AG04450 (cell line): ENCODE measurements around the gene EXOC6. TPM values are rescaled to one million over a fixed set of nuclear protein-coding genes. Genes with fewer than 3 reads are reported as not detected.
"Not testable (repeated sequence)": the region's sequence is repeated elsewhere in the genome, so short reads cannot be mapped to it uniquely, and the experiment has no call there.

Experiments used
- CTCF ChIA-PET: fragments of 300-600, 350-600 bp; formaldehyde crosslinking; extraction: SDS; loops from one replicate; lab custom pipeline; 2022; ENCODE audit warnings: antibody characterized with exemption, inconsistent platforms; lab: Charles Lee
- POLR2A ChIA-PET: fragments of 350-600 bp; formaldehyde crosslinking; extraction: SDS; loops from one replicate; lab custom pipeline; 2021; ENCODE audit warnings: antibody characterized with exemption, inconsistent platforms; lab: Yijun Ruan, JAX
- DNase-seq: peaks from one replicate; pipeline ENCODE4 v3.0.0-alpha.2; 2011; ENCODE audit warnings: low read depth, low spot score
- H3K27ac ChIP-seq: one replicate; pipeline ENCODE4 v1.5.1; 2012; ENCODE audit warnings: low read depth, low read length, control low read depth
- H3K27me3 ChIP-seq: one replicate; pipeline ENCODE4 v1.6.0; 2012; ENCODE audit warnings: low read length; ENCODE audit not compliant: control insufficient read depth, insufficient read depth
- H3K4me3 ChIP-seq: 2 replicates; pipeline ENCODE4 v1.5.1; 2011; ENCODE audit warnings: mild to moderate bottlenecking, low read depth, low read length, control low read depth
- H3K9me3 ChIP-seq: 2 replicates; pipeline ENCODE4 v1.5.1; 2012; ENCODE audit warnings: low read length; ENCODE audit not compliant: control insufficient read depth, insufficient read depth
- CTCF ChIP-seq: IDR thresholded peaks from 2 replicates; pipeline ENCODE4 v1.5.1; 2011; ENCODE audit warnings: low read depth, low read length, control low read depth, inconsistent platforms
- polyA plus RNA-seq: library from polyadenylated mRNA; depleted of rRNA; stranded (reverse); fragments of >200 nt; gene quantifications from 2 replicates; pipeline ENCODE4 v1.2.3, GENCODE V29; 2011

Gene EXOC6
- polyA plus RNA-seq, 1 experiment: 21.8 TPM

DNA sequence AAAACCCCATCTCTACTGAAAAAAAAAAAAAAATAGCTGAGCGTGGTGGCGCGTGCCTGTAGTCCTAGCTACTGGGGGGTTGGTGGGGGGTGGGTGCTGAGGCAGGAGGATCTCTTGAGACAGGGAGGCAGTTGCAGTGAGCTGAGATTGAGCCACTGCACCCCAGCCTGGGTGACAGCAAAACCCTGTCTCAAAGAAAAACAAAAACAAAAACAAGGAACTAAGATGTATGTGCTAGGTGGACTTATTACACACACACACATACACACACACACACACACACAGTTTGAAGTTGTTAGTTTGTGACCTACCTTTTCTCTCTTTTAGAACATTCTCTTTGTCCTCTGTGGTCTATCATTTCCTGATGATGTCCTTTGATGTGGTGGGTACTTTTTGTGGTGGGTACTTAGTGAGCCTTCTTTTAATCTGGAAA is 53.5 kb downstream of the EXOC6 start:
- CTCF ChIA-PET: interaction anchor here (0.7 kb wide), 1 partner anchor 16 kb away, joined by 3 read pairs; no protein-coding TSS in a partner anchor
- Histone ChIP-seq H3K27me3 (no peaks in the 10 kb centered on the region), H3K4me3 (no peak overlapping the region), H3K9me3 (no peaks in the 10 kb centered on the region), H3K27ac (no peak overlapping the region)
- no peak for TF ChIP-seq CTCF
- no peak for DNase-seq
- POLR2A ChIA-PET: interaction anchor here (0.6 kb wide), 2 partner anchors 14 to 54 kb away, joined by 3 read pairs; no protein-coding TSS in a partner anchor

DNA sequence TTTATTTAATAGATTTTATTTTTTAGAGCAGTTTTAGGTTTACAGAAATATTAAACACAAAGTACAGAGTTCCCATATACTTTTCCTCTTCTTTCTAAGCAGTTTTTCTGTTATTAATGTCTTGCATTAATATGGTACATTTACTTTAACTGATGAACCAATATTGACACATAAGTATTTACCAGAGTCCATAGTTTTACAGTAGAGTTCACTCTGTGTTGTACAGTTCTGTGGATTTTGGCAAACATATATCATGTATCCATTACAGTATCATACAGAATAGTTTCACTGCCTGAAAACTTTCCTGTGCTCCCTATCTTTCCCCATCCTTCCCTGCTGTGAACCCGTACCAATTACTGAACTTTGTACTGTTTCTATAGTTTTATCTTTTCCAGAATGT is 55.3 kb downstream of the EXOC6 start:
- DNase-seq: no peak
- Histone ChIP-seq H3K4me3 (no peak overlapping the region), H3K27ac (no peak overlapping the region), H3K27me3 (no peaks in the 10 kb centered on the region), H3K9me3 (no peaks in the 10 kb centered on the region)
- ChIA-PET CTCF (no interaction called here), POLR2A (no interaction called here)
- no peak for TF ChIP-seq CTCF

DNA sequence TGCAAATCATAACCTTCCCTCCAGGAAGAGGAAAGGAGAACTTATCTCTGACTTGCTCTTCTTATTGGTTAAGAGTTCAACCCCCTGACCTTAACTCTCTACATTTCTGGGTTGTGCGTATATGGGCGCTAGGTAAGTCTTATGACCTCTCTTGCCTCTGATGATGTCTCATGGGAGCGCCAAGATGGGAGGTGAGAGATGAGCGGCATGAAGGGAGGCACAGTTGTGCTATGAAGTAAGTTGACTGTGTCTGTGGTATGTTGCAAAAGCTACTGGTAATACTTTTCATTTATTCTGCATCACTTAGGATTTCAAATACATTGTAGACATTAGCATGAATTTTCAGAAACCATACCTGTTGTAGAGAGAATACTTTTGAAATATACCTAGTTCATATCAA is 59.0 kb downstream of the EXOC6 start:
- TF ChIP-seq CTCF: no peak
- Histone ChIP-seq H3K4me3 (no peak overlapping the region), H3K9me3 (no peaks in the 10 kb centered on the region), H3K27ac (no peak overlapping the region), H3K27me3 (no peaks in the 10 kb centered on the region)
- CTCF ChIA-PET: no interaction called here
- POLR2A ChIA-PET: no interaction called here
- DNase-seq: no peak

DNA sequence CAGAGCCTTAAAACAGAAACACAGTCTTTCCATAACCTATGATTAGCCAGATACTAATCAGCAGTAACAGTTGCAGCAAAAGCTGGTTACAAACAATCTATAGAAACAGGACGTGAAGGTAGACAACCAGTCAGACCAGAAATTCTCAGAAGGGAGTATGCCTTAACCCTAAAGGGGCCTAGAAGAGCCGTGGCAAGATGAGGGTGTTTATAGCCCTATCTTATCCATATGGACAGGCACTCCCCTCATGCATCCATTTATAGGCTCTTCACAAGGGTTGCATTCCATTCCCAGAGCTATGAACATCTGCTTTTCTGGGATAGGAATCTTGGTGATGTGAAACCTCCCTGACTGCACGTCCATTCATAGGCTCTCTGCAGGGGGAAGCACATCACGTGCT is 64.3 kb downstream of the EXOC6 start:
- CTCF ChIA-PET: interaction anchor here (0.6 to 1.3 kb wide), 3 partner anchors 17 to 442 kb away, joined by 3 read pairs; no protein-coding TSS in a partner anchor
- POLR2A ChIA-PET, H3K9me3 ChIP-seq, DNase-seq, H3K27ac ChIP-seq, H3K4me3 ChIP-seq, H3K27me3 ChIP-seq: not testable (repeated sequence)

GRCh38 chr10:92913973-92914372 is 65.7 kb downstream of the EXOC6 start:
- ChIA-PET CTCF (interaction anchor here (0.7 to 1.3 kb wide), 4 partner anchors 9 to 163 kb away, joined by 3 to 4 read pairs (median 3); no protein-coding TSS in a partner anchor), POLR2A (no interaction called here)
- no peak for TF ChIP-seq CTCF
- H3K4me3 ChIP-seq: no peak overlapping the region
- no peak for DNase-seq
- H3K27ac ChIP-seq: no peak overlapping the region
- no peaks in the 10 kb centered on the region for H3K27me3 ChIP-seq
- H3K9me3 ChIP-seq: no peaks in the 10 kb centered on the region
